T-cell (primary cell): ENCODE data around the gene ARHGAP9. TPM values are rescaled to one million over a fixed set of nuclear protein-coding genes. Genes with fewer than 3 reads are reported as not detected.
"Not testable (repeated sequence)": the region's sequence is repeated elsewhere in the genome, so short reads cannot be mapped to it uniquely, and the experiment has no call there.

ENCODE experiments used
- ATAC-seq, 4 experiments: fragments of 200-7000 bp in 3 of 4; fragments of 150-1000 bp in 1 of 4; cut with Tn5 transposase; replicated peaks in 1 of 4; 1 replicate in 3 of 4; 2 replicates in 1 of 4; pipeline ENCODE4 v1.10.0; 2021; ENCODE audit warnings: moderate library complexity in 3 of 4, mild to moderate bottlenecking in 2 of 4, moderate number of reproducible peaks in 1 of 4
- CTCF ChIA-PET, 2 donors: fragments of 300-600 bp; sonication (Branson Sonifier 250); formaldehyde crosslinking; loops; one replicate each; lab custom pipeline; 2022; ENCODE audit warnings: antibody characterized with exemption in 2 of 2; lab: Charles Lee
- POLR2A ChIA-PET, 2 donors: fragments of 300-600 bp; sonication (Branson Sonifier 250); formaldehyde crosslinking; loops; one replicate each; lab custom pipeline; 2022; ENCODE audit warnings: antibody characterized with exemption in 2 of 2; lab: Charles Lee
- DNase-seq, 35 experiments: peaks; one replicate each; pipeline versions ENCODE4 v3.0.0 to v3.0.0-alpha.2; 2013 to 2023
- H3K27ac ChIP-seq: one replicate; pipeline ENCODE4 v1.5.1; 2013; ENCODE audit warnings: low read length
- H3K27me3 ChIP-seq, 2 experiments: replicated peaks in 1 of 2; 1 replicate in 1 of 2; 2 replicates in 1 of 2; pipeline versions ENCODE4 v1.6.1 to v1.7.0; 2013; ENCODE audit warnings: low read length in 1 of 2, mixed read lengths in 1 of 2; ENCODE audit not compliant: control insufficient read depth in 2 of 2, insufficient read depth in 2 of 2; ENCODE audit errors: extremely low read depth in 1 of 2
- H3K36me3 ChIP-seq, 2 donors: 1 replicate in 1 of 2; 2 replicates in 1 of 2; pipeline versions ENCODE4 v1.6.1 to v1.7.0; 2013; ENCODE audit warnings: low read length in 1 of 2; ENCODE audit not compliant: control insufficient read depth in 2 of 2, insufficient read depth in 1 of 2; ENCODE audit errors: extremely low read depth in 1 of 2
- H3K4me1 ChIP-seq, 2 experiments: 1 replicate in 1 of 2; 2 replicates in 1 of 2; pipeline versions ENCODE4 v1.6.1 to v1.7.0; 2013; ENCODE audit warnings: low read length in 2 of 2, mixed read lengths in 1 of 2; ENCODE audit not compliant: insufficient read depth in 2 of 2, control insufficient read depth in 1 of 2; ENCODE audit errors: extremely low read depth in 1 of 2
- H3K4me3 ChIP-seq, 2 donors: 1 replicate in 1 of 2; 2 replicates in 1 of 2; pipeline versions ENCODE4 v1.5.1 to v1.7.0; 2013; ENCODE audit warnings: mild to moderate bottlenecking in 2 of 2, low read length in 1 of 2, moderate library complexity in 1 of 2; ENCODE audit not compliant: control insufficient read depth in 1 of 2; ENCODE audit errors: extremely low read depth in 1 of 2
- H3K9me3 ChIP-seq: 2 replicates; pipeline ENCODE4 v1.7.0; 2013
- H3K27ac Mint-ChIP-seq, 2 donors: one replicate each; pipeline ENCODE4 v1.8.0; 2020 to 2021; ENCODE audit warnings: mild to moderate bottlenecking in 2 of 2, mixed read lengths in 2 of 2
- H3K27me3 Mint-ChIP-seq, 2 donors: one replicate each; pipeline ENCODE4 v1.8.0; 2021 to 2022; ENCODE audit warnings: mixed read lengths in 2 of 2
- H3K36me3 Mint-ChIP-seq: one replicate; pipeline ENCODE4 v1.8.0; 2021; ENCODE audit warnings: mixed read lengths
- H3K4me1 Mint-ChIP-seq, 3 donors: one replicate each; pipeline ENCODE4 v1.8.0; 2020 to 2022; ENCODE audit warnings: mixed read lengths in 3 of 3, mild to moderate bottlenecking in 1 of 3
- H3K4me3 Mint-ChIP-seq, 3 donors: one replicate each; pipeline ENCODE4 v1.8.0; 2020 to 2022; ENCODE audit warnings: mild to moderate bottlenecking in 3 of 3, mixed read lengths in 3 of 3, moderate library complexity in 3 of 3
- H3K9me3 Mint-ChIP-seq, 3 donors: one replicate each; pipeline ENCODE4 v1.8.0; 2020 to 2022; ENCODE audit warnings: mixed read lengths in 3 of 3
- WGBS: methylation state at CpG from one replicate; pipeline ENCODE4 v1.1.5; 2013; ENCODE audit warnings: missing lambda C conversion rate; ENCODE audit not compliant: insufficient coverage; 5-methylcytosine and 5-hydroxymethylcytosine counted together
- total RNA-seq, 35 experiments: library from RNA in 6 of 35; stranded (reverse) in 6 of 35; fragments of 120-200 nt in 1 of 35; gene quantifications; one replicate each; pipeline versions ENCODE4 v1.2.1 to v1.2.4 and lab custom pipeline; 2013 to 2026

The ARHGAP9 gene
- total RNA-seq, 5 donors from 2014 or later (not counting 1 experiment from before 2014, with no cell fraction given) = 198 to 413 (median 243) TPM

DNA sequence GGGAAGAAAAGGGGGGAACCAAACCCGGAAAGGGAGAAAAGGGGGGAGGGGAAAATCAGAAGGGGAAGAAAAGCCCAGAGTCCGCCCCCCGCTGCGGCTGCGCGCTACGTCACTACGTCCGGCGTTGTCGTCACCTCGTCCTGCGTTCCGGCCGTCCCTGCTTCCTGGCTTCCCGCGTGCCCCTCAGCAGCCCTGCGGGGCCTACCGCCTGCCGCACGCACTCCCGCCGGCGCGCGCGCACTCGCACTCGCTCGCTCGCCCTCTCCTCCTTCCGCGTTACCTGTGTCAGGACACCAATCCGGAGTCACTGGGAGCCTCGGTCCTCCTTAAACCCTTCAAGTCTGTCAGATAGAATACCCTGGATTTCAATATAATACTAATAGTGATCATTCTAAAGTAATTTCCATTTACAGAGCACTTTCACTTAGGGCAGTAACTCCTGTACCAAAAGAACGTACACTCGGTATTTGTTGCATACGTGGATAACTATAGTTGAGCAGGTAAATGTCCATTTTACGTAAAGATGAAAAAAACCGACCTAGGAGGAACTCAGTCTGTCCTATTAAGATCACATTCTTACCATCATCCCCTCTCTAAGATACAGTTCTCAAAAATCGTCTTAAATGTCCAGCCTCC, 48.6 kb downstream of the ARHGAP9 start, which contains the start of gene R3HDM2:
R3HDM2 (minus strand) TSS at position 113 of the 636 bp plus-strand sequence. CDS start 120,615 bp downstream, outside the sequence.
- ATAC-seq (peak; percentile 95 to 96 (median 95)), DNase-seq (peak; percentile 89 to 98 (median 94))
- ChIA-PET POLR2A (no interaction called here), CTCF (interaction anchor here in 1 of 2 donors (0.6 kb wide), 1 partner anchor 328 kb away, joined by 4 read pairs; no protein-coding TSS in a partner anchor)
- Histone ChIP-seq H3K27ac (peak within 1 kb of the TSS; percentile 98), H3K9me3 (no peaks in the 10 kb centered on the region), H3K4me3 (peak within 1 kb of the TSS; percentile 47 to 62), H3K36me3 (no peaks in the 10 kb centered on the region), H3K27me3 (no peaks in the 10 kb centered on the region), H3K4me1 (peaks cover 11 to 29% of the 10 kb centered on the region in 2 experiments)
- Mint-ChIP-seq H3K4me1 (peaks cover 38 to 48% (median 48%) of the 10 kb centered on the region in 3 donors), H3K36me3 (peaks cover 5% of the 10 kb centered on the region), H3K27ac (peak within 1 kb of the TSS; percentile 99), H3K4me3 (peak within 1 kb of the TSS; percentile 88 to 99 (median 97)), H3K27me3 (no peaks in the 10 kb centered on the region), H3K9me3 (no peaks in the 10 kb centered on the region)
- WGBS = under 1% methylated on average over 30 of the region's 41 CpGs

DNA sequence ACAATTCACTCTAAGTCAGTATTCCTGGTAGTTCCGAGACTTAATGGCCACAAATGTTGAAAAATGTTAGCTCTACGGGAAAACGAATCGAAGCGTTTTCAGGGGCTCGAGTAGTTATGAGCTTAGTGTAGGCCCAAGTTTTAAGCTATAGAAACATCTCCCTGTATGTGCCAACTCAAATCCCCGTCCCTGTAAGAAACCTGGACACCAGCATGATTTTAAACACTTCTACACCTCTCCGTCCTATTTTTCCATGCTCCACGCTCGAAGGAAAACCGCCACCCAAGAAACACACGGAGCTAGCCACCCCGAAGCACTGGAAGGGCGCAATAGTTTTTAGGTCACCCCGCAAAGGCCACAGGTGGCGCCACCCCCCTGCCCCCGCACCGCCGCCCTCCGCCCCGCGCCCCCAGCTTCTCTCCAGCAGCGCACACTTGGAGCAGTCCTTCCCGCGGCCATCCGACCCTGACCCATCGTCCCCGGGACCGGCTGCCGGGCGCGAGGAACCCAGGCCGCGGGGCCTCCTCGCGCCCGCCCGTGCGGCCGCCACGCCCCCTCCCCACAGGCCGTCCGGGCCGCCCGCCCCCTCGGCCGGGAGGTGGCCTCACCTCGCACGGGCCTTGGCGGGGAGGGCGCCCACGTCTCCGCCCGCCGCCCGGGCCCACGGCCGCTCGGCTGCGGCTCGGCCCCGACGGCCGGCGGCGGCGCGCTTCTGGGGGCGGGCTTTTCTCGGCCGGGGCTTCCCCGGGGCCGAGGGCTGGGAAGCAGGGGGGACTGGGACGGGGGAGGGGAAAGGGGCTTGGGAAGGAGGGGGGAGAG, 49.3 kb downstream of the ARHGAP9 start:
- Histone ChIP-seq H3K4me3 (peak overlapping the region; percentile 47 to 62), H3K4me1 (peaks cover 8 to 25% of the 10 kb centered on the region in 2 experiments), H3K27me3 (no peaks in the 10 kb centered on the region), H3K36me3 (peaks cover under 1 to 3% of the 10 kb centered on the region in 2 donors), H3K27ac (peak overlapping the region; percentile 98), H3K9me3 (no peaks in the 10 kb centered on the region)
- WGBS = 0% methylated on average over 52 of the region's 74 CpGs
- H3K9me3 Mint-ChIP-seq = no peaks in the 10 kb centered on the region
- peak overlapping the region; percentile 99 for H3K27ac Mint-ChIP-seq
- H3K27me3 Mint-ChIP-seq = no peaks in the 10 kb centered on the region
- H3K4me3 Mint-ChIP-seq = peak overlapping the region; percentile 88 to 99 (median 97)
- H3K4me1 Mint-ChIP-seq = peaks cover 36 to 48% (median 47%) of the 10 kb centered on the region in 3 donors
- peaks cover 8% of the 10 kb centered on the region for H3K36me3 Mint-ChIP-seq
- ChIA-PET CTCF (interaction anchor here (0.6 to 1.2 kb wide), 7 partner anchors 9 to 329 kb away, joined by 3 to 11 read pairs (median 4); partner anchors contain the start of gene GLI1 (in 1 of the 2)), POLR2A (interaction anchor here in 1 of 2 donors (0.7 kb wide), 1 partner anchor 29 kb away, joined by 3 read pairs; no protein-coding TSS in a partner anchor)
- ATAC-seq = peak; percentile 59 to 70 (median 66)
- DNase-seq = peak in 22 of 35 experiments; percentile 8 to 65 (median 31)

DNA sequence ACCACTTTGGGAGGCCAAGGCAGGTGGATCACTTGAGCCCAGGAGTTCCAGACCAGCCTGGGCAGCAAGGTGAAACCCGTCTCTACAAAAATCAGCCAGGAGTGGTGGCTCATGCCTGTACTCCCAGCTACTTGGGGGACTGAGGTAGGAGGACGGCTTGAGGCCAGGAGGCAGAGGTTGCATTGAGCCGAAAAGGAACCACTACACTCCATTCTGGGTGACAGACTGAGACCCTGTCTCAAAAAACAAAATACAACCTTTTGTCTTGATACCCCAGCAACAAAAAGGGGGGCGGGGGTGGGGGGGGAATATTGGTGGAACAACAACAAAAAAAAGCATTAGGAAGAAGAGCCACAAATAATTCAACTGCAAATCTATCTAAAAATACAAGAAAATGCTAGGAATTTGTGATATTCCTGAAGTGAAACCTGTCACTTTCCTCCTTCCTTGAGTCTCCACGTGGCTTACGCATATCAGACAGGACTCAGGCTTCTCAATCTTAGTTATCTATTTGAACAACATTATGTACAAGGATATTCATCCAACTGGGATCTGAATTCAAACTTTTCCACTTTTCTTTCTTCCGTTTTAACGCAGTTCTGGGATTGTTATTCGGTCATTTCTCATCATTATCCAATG, 50.1 kb downstream of the ARHGAP9 start:
- peaks cover 9% of the 10 kb centered on the region for H3K36me3 Mint-ChIP-seq
- ATAC-seq = no peak
- no peaks in the 10 kb centered on the region for H3K27me3 Mint-ChIP-seq
- Histone ChIP-seq H3K36me3 (peaks cover 2 to 4% of the 10 kb centered on the region in 2 donors), H3K4me1 (peaks cover 8 to 20% of the 10 kb centered on the region in 2 experiments), H3K4me3 (peak overlapping the region; percentile 39 to 60), H3K27ac (peak overlapping the region; percentile 98), H3K9me3 (no peaks in the 10 kb centered on the region), H3K27me3 (no peaks in the 10 kb centered on the region)
- DNase-seq = peak in 3 of 35 experiments; percentile 4 to 28 (median 7)
- peaks cover 36 to 46% (median 42%) of the 10 kb centered on the region in 3 donors for H3K4me1 Mint-ChIP-seq
- H3K9me3 Mint-ChIP-seq = no peaks in the 10 kb centered on the region
- peak overlapping the region; percentile 99 for H3K27ac Mint-ChIP-seq
- 56% methylated on average over 2 of the region's 9 CpGs for WGBS
- H3K4me3 Mint-ChIP-seq = peak overlapping the region; percentile 88 to 99 (median 97)
- ChIA-PET CTCF (interaction anchor here in 1 of 2 donors (0.6 to 1.2 kb wide), 7 partner anchors 8 to 206 kb away, joined by 3 to 11 read pairs (median 3); partner anchors contain the start of gene GLI1), POLR2A (interaction anchor here (0.6 to 0.7 kb wide), 2 partner anchors 29 to 458 kb away, joined by 3 to 4 read pairs; no protein-coding TSS in a partner anchor)

GRCh38 chr12:57428965-57429364, 50.7 kb downstream of the ARHGAP9 start:
- Mint-ChIP-seq H3K36me3 (peaks cover 13% of the 10 kb centered on the region), H3K9me3 (no peaks in the 10 kb centered on the region), H3K4me3 (peak overlapping the region; percentile 88 to 99 (median 97)), H3K4me1 (peaks cover 38 to 50% (median 46%) of the 10 kb centered on the region in 3 donors), H3K27ac (peak overlapping the region; percentile 99), H3K27me3 (no peaks in the 10 kb centered on the region)
- ATAC-seq = no peak
- Histone ChIP-seq H3K4me3 (no peak overlapping the region), H3K36me3 (peaks cover 2 to 4% of the 10 kb centered on the region in 2 donors), H3K27ac (peak overlapping the region; percentile 98), H3K9me3 (no peaks in the 10 kb centered on the region), H3K27me3 (no peaks in the 10 kb centered on the region), H3K4me1 (peaks cover 8 to 20% of the 10 kb centered on the region in 2 experiments)
- CTCF ChIA-PET = interaction anchor here in 1 of 2 donors (0.7 kb wide), 1 partner anchor 30 kb away, joined by 3 read pairs; the partner anchor contains the start of gene GLI1
- WGBS = no CpG with 5 or more reads among the region's 6 CpGs
- DNase-seq = no peak
- POLR2A ChIA-PET = interaction anchor here in 1 of 2 donors (0.6 kb wide), 1 partner anchor 459 kb away, joined by 4 read pairs; no protein-coding TSS in a partner anchor

DNA sequence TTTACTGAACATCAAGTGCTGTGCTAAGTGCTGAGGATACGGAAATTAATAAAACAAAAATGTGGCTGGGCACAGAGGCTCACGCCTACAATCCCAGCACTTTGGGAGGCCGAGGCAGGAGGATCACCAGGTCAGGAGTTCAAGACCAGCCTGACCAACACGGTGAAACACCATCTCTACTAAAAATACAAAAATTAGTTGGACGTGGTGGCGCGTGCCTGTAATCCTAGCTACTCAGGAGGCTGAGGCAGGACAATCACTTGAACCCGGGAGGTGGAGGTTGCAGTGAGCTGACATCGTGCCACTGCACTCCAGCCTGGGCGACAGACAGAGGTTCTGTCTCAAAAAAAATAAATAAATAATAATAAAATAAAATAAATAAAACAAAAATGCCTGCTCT, 52.7 kb downstream of the ARHGAP9 start:
- H3K9me3 Mint-ChIP-seq, H3K27me3 Mint-ChIP-seq, H3K9me3 ChIP-seq, H3K4me3 Mint-ChIP-seq, H3K27me3 ChIP-seq, ATAC-seq, H3K27ac ChIP-seq, DNase-seq, H3K4me3 ChIP-seq: not testable (repeated sequence)
- Histone ChIP-seq H3K4me1 (peaks cover 8 to 20% of the 10 kb centered on the region in 2 experiments), H3K36me3 (peaks cover 2 to 11% of the 10 kb centered on the region in 2 donors)
- peaks cover 42 to 56% (median 46%) of the 10 kb centered on the region in 3 donors for H3K4me1 Mint-ChIP-seq
- H3K36me3 Mint-ChIP-seq = peaks cover 20% of the 10 kb centered on the region
- POLR2A ChIA-PET = interaction anchor here in 1 of 2 donors (0.6 kb wide), 1 partner anchor 52 kb away, joined by 3 read pairs; no protein-coding TSS in a partner anchor
- WGBS = 100% methylated on average over 5 of the region's 10 CpGs
- peak overlapping the region in 1 of 2 donors; percentile 34 for H3K27ac Mint-ChIP-seq
- CTCF ChIA-PET = interaction anchor here in 1 of 2 donors (0.5 kb wide), 1 partner anchor 206 kb away, joined by 5 read pairs; the partner anchor contains the start of gene B4GALNT1
